ENCODE data around the gene BIRC6.
"Not testable (repeated sequence)": the region's sequence is repeated elsewhere in the genome, so short reads cannot be mapped to it uniquely, and the experiment has no call there.

BIRC6 gene

GRCh38 chr2:32356681-32357317 is at the start of gene BIRC6:
TSS of gene BIRC6 (plus strand) at chr2:32357023. CDS start at chr2:32357162, 139 bp downstream.
- peak; percentile 86 for DNase-seq

- no peak for DNase-seq
Observed at GRCh38 chr2:32310577-32310976, 46.2 kb upstream of the BIRC6 start.

- DNase-seq, result no peak
Observed at GRCh38 chr2:32314886-32315285, 41.9 kb upstream of the BIRC6 start.

GRCh38 chr2:32328679-32329078 is 28.1 kb upstream of the BIRC6 start:
- not testable (repeated sequence) for DNase-seq

- DNase-seq, result not testable (repeated sequence)
Observed at GRCh38 chr2:32329180-32329980, 27.4 kb upstream of the BIRC6 start.

GRCh38 chr2:32330136-32330535 is 26.7 kb upstream of the BIRC6 start:
- DNase-seq, result no peak

- DNase-seq, result no peak
Observed at GRCh38 chr2:32342801-32343200, 14.0 kb upstream of the BIRC6 start.

GRCh38 chr2:32350797-32351196 is 6.0 kb upstream of the BIRC6 start:
- not testable (repeated sequence) for DNase-seq

GRCh38 chr2:32355976-32356680 is 695 bp upstream of the BIRC6 start:
- no peak for DNase-seq

- no peak for DNase-seq
Observed at GRCh38 chr2:32357318-32358110, 691 bp downstream of the BIRC6 start.

- no peak for DNase-seq
Observed at GRCh38 chr2:32358111-32358482, 1.3 kb downstream of the BIRC6 start.

- no peak for DNase-seq
Observed at GRCh38 chr2:32360416-32360815, 3.6 kb downstream of the BIRC6 start.

GRCh38 chr2:32362997-32363396 is 6.2 kb downstream of the BIRC6 start:
- not testable (repeated sequence) for DNase-seq

- DNase-seq, result no peak
Observed at GRCh38 chr2:32363597-32363996, 6.8 kb downstream of the BIRC6 start.

GRCh38 chr2:32364290-32364689 is 7.5 kb downstream of the BIRC6 start:
- not testable (repeated sequence) for DNase-seq

GRCh38 chr2:32365679-32366078 is 8.9 kb downstream of the BIRC6 start:
- not testable (repeated sequence) for DNase-seq

- no peak for DNase-seq
Observed at GRCh38 chr2:32366595-32366994, 9.8 kb downstream of the BIRC6 start.

- no peak for DNase-seq
Observed at GRCh38 chr2:32369222-32369621, 12.4 kb downstream of the BIRC6 start.

GRCh38 chr2:32370942-32371341 is 14.1 kb downstream of the BIRC6 start:
- not testable (repeated sequence) for DNase-seq

GRCh38 chr2:32372519-32373182 is 15.8 kb downstream of the BIRC6 start:
- no peak for DNase-seq

GRCh38 chr2:32375228-32375892 is 18.5 kb downstream of the BIRC6 start:
- DNase-seq, result no peak

GRCh38 chr2:32376756-32377155 is 19.9 kb downstream of the BIRC6 start:
- no peak for DNase-seq

All from cortex of kidney (tissue), 1 donor.